HG03520 (cell line): Measurements from ENCODE around the gene ZNF526.

Experiments
- ATAC-seq: cut with Tn5 transposase; IDR thresholded peaks from one replicate; pipeline ENCODE4 v1.9.1; 2021; ENCODE audit warnings: mild to moderate bottlenecking, moderate library complexity; ENCODE audit not compliant: unreplicated experiment

The ZNF526 gene

DNA sequence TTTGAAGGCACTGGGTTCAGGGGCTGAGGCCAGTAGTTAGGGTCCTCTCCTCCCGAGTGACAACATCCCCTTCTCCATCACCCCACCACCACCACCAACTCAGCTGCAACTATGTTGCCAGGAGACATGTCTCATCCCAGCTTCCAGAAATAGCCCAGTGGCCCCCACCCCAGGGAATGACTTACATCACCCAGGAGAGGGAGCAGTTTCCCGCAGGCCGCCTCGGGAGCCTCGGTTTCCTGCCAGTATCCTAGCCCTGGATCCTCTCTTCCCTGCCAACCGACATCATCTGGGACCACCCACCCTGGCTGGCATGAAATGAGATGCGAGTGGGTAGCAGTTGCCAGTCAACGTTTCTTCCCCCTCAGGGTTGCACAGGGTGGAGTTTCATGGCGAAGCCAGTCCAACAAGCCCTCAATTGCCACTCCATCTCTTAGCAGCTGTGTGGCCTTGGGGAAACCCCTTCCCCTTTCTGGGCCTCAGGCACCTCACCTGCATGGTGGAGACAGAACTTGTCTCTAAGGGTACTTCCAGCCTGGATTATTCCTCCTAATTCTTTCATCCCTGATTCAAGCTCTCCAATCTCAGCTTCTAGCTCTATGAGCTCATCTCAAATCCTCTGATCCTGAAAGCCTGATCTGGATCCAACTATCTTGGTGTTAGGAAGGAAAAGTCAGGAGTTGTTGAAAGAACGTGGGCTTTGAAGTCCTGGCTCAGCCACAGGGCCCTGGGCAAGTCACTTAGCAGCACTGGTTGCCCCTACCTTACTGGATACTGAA is 26.2 kb downstream of the ZNF526 start:
- no peak for ATAC-seq

DNA sequence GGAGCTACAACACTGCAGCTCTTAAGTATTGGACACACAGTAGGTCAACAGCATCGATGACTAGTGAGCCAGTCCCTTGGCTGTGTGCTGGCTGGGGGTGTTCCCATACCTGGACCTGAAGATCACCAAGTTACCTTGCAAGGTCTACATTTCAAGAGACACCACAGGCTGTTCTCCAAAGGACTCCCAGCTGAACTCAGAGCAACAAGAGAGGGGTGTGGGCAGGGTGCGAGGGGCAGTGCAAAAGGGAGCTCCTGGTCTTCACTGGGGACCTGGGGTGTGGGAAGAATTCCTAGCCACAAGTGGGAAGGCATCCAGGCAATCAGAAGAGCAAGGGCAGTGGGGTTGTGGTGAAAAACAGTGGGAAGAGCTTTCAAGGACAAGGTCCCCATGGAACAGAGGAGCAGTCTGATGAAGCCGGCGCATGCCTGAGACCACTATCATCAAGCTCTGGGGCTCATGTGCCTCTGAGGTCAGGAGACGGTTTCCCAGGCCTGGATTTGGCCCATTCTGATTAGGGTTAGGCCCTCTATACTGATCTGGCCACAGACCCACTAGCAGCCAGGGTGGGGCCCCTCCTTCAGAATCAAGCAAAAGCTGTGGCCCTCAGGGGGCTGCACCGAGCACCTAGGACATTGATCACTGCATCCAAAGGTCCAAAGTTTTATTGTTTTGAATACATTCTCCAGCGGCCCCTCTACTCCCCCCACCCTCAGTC is 27.0 kb downstream of the ZNF526 start:
- ATAC-seq: no peak

DNA sequence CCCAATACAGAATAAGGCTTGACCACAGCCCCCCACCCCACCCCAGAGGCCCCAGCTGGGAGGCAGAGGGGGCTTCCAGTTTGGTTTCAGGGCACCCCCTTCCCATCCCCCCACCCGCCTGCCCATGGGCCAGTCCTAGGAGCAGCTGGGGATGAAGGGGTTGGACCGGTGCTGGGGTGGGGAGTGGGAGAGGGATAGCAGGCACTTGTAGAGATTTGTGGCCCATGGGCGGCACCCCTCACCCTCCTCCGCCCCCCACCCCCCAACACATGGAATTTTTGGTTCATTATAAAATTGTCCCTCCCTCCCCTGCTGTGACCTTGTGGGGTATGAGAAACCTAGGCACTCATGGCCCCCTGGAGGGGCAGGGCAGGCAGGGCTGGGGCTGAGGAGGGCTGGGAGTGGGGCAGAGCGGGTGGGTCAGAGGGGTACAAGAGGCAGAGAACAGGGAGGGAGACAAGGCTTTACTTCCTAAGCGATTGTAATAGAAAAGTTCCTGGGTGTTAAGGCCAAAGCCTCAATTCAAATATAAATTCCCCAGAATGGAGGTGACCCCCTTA is 27.6 kb downstream of the ZNF526 start:
- no peak for ATAC-seq

DNA sequence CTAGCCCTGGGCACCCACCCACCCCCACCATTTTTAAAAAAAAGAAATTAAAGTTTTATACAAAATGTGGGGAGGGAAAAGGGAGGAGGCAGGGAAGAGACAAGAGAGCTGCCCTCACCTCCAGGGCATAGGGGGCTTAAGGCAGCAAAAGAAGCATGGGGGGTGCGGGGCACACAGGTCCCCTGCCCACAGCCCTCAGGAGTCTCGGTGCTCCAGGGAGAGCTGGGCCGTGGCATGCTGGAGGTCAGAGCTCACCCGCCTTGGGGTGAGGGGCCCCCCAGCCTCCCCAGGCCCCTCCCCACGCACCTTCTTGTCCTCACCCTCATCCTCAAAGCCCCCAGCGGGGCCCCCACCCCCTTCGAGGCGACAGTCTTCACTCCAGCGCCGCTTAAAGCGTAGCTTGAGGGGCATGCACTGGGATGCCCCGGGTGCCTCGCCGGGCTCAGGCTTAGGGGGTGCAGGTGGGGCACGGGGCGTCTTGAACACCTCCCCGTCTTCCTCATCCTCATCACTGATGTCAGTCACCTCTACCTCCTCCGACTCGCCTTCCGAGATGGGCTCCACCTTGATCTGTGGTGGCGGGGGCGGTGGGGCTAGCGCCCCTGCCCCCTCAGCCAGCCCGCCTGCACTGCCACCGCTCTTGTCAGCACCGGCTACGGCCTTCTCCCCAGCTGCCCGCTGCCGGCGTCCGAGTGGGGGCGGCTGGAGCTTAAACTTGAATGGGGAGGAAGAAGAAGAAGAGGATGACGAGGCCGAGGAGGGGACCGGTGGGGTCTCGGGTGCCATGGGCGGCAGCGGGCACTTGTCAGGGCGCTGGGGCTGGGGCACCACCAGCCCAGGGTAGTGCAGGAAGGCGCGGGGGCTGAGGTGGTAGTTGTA is 28.4 kb downstream of the ZNF526 start:
- ATAC-seq: no peak

DNA sequence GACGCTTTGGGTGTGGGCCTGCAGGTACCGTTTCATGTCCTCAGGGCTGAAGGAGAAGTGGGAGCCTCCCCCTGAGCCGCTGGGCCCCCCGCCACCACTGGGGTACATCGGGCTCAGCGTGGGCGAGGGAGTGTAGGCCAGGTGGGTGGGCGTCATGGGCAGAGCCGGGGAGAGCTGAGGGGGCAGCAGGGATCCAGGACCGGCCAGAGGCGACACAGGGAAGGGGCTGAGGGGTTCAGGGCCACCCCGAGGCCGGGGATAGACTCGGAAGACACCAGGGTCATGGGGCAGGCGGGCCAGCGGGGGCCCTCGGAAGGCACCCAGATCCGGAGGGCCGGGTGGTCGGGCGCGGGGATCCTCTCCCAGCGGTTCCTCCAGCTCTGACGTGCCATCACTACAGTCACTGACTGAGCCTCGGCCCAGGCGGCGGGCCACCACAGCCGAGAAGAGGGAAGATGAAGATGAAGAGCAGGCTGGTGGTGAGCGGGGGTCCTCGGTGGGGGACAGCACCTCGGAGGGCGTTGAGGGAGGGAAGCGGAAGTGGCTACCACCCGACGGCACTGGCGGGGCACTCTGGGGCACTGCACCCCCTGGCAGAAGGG is 29.1 kb downstream of the ZNF526 start:
- no peak for ATAC-seq

DNA sequence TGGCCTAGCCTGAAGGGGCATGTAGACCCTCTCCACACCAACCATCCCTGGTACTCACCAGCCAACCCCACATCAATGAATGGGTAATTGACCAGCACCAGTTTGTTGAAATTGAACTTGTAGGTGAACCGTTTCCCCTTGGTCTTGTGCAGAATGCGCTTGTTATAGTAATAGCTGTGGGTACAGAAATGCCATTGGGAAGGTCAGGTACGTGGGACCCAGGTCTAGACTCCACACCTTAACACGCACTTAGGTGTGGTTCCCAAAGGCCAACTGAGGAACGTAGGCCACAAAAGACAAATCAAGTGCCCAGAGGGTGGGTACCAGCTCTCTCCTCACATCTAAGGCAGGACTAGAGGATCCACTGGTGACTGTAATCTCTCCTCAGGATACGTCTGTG is 29.7 kb downstream of the ZNF526 start:
- ATAC-seq: no peak

DNA sequence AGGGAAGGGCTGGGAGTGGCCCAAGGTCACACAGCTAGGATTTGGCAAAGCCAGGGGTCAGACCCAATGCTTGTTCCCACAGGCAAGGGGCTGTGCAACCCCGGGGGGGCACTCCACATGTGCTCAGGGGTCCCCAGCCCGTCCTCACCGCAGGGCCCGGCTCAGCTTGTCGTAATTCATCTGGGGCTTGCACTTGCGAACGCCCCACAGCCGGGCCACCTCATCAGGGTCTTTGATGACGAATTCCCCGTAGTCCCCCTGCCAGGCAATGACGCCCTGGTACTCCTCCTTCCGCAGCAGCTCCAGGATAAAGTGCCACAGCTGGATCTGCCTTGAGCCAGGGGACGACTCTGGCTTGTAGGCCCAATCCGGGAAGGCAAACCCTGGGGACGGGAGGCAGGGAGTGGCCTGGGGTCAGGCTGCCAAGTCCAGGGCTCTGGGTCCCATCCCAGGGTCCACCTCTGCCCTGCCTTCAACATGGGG is 30.1 kb downstream of the ZNF526 start:
- no peak for ATAC-seq

DNA sequence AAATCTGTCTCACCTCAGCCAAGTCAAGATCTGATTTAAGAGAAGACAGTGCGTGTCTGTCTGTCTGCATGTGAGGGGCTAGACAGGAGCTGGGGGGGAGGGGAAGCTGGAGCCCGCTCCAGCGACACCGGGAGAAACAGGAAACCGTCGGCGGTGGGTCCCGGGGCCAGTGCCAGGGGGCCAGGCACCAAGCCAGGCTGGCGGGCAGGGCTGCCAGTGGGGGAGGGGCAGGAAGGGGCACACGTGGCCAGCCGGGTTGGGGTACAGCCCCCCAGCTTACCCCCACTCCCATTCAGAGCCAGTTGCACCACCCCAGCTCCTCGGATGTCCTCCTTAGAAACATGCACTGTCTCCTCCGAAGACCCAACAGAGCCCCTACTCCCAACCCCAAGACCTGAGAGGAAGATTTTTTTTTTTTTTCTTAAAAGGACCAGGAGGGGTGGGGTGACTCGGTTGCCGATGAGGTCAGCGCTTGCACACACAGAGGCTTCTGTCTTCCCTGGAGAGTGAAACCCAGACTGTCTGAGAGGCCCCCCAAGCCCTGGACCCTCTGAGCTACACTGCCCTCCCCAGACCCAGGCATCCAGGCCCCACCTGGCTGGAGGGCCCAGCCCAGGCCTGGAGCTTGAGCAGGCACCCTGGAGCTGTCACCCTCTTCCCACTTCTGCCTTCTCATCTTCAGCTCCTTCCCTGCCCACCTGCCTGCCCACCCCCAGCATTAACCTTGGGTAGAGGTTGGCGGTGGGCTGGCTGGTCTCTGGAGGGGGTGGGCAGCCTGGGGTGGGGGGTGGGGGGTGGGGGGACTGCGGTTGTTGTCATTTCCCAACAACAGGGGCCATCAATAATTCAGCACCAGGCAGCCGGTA is 30.8 kb downstream of the ZNF526 start:
- ATAC-seq: no peak

DNA sequence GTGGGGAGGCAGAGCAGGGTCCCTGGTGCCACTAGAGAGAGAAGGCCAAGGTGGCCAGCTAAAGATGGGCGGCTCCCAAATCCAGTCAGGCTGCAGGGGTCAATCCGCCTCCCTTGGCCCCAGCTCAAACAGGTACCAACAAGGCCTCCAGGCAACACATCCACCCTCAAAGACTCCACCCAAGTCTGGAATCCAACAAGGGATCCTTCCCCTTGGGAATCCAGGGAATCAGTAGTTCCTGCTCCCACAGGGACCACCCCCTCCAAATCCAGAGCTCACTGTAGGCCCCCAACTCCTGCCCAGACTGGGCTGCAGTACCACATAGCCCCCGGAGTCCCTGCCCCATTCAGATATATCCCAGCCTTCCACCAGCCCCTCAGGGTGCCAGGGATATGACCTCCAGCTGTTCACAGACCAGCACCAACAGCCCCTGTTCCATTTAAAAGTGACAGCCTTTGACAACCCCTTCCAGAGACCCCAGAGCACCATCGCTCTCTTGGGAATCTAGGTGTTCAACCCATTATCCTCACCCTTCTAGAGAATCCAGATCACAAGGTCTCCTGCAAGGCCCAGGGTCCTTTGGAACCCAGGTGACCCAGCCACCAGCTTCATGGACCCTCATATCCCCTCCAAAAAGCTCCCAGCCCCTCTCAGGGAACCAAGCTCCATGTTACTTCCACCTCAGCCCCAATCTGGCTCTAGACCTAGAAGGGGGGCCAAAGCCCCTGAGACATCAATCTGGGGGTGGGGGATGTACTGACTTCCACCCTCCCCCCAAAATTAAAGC is 31.7 kb downstream of the ZNF526 start:
- ATAC-seq: no peak

DNA sequence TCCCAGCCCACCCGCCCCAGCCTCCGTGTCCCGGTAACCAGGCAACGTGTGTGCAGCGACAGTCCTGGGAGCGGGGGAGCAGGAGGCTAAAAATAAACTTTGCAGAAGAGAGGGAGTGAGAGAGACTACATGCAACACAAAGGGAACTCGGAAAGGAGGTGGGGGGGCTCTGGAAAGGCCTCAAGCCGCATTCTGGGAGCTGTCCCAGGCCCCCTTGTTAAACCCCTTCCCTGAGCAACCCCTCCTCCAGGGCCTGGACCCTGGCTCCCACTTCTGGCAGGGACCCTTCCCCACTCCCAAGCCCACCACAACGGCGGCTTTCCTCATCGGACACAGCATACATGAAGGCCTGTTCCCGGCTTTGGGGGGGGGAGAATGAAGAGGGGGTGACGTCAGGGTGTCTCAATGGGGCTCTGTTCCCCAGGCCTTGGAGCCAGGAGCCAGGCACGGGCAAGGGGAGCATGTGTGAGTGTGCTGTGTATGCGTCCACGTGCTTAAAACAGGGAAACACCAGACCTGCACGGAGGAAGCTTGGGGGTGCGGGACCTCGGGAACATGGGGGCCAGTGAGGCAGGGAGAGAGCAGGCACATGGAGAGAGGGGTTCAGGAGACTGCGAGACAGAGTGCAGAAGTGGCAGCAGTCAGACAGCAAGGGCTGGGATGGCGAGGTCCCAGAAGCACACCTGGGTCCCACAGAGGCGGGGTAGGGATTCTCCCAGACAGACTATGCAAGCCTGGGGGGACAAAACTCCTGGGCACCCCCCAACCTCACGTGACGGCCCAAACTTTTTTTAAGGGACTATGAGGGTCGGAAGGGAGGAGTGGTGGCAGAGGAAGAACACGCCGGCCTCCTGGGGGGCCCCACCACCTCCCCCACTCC is 32.5 kb downstream of the ZNF526 start:
- ATAC-seq: no peak

DNA sequence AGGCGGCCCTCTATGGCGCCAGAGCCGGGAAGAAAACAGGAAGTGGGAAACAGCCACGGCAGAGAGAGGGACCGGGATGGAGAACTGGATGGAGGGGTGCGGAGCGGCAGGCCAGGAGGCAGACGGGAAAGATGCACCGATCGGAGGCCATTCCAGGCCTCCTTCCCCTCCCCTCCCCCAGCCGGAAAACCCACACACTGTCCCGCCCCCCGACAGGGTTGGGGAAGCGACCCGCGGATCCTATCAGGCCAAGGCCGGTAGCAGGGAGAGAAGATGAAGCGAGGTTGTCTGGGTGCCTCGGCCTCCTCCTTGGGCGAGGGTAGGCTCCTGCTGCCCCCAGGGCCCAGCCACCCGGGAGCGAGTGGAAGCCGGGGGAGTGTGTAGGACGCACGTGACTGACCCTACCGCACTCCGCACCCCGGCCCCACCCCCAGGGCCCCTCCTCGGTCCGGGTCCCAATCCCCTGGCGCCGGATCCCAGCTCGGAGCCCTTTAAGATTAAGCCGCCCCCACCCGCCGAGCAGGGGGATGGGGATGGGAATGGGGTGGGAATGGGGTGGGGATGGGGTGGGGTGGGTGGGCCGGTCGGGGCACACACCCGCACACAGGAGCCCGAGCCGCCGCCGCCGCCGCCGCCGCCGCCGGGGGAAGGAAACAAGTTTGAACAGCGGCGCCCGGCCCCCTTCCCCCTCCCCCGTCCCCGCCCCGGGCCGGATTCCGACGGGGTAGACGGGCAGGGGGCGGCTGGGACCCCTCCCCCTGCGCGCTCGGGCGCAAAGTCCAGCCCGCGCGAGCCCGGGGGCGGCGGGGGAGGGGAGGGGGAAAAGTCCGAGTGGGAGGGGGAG is 33.4 kb downstream of the ZNF526 start:
- ATAC-seq: no peak

DNA sequence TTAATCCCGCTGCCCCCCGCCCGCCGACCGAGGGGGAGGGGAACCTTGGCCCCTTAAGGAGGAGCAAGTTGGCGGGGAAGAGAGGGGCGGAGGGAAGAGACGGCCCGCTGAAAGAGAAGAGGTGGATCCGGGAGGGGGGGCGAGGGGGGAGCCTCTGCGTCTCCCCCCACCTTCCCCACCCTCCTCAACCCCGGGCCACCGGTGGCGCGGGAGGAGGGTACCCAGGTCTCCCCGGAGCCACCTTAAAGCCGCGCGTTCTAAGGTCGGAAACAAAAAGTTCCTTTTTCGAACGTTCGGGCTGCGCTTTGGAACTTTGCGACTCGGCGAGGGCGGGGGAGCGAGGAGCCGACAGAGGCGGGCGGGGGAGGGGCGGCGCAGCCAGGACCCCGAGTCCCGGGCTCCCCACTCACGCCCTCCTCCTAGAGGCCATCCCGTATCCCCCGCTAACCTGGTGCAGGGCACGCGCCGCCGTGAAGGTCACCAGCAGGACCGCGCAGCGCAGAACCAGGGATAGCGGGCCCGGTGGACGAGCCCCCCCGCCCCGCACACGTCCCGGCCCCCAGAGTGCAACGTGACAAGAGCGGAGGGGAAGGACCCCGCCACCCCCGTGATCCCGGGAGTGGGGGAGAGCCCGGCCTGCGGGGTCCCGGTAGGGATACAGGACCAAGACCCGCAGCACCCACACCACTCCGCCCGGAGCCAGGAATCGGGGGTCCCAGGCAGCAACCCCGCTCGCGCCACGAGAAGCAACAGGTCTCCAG is 34.2 kb downstream of the ZNF526 start:
- ATAC-seq: no peak

DNA sequence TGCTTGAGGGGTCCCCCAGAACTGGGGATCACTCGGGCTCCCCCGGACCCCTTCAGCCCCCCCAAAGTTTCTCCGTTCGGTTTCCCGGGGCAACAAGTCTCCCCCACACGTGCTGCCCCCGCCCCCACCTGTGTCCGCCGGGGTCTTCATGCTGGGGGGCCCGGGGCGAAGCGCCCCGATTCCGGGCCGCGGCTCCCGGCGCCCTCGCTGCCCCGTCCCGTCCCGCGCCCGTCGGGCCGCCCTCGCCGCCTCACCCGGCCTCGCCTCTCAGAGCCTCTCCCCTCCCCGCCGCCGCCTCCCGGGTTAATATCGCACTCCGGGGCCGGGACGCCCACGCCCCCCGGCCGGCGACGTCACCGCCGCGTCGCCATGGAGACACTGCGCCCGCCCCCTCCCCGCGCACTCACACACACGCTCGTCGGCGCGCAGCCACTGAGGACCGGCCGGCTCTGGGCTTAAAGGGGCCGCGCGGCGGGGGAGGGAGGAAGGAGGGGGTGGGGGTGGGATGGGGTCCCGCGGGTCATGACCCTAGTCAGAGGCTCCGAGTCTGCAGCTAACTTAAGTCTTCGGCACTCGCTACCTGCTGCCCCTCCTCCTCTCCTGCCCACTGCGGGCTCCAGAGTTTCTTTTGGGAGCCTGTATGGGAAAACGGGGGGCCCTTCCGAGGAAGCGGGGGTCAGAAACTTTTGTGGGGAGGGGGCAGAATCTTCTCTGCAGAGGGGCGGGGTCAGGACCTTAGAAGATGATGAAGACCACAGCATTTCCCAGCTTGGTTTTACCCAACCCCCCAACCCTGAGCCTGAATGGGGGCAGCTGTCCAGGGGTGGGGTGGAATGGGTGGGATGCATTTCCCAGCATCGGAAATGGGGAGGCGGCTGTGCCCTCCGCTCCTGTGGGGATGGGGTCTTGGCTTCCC is 35.0 kb downstream of the ZNF526 start, which contains the start of gene ERF:
ERF (minus strand) TSS at position 279 of the 916 bp plus-strand sequence; CDS start at position 150, 129 bp downstream.
- ATAC-seq: no peak

DNA sequence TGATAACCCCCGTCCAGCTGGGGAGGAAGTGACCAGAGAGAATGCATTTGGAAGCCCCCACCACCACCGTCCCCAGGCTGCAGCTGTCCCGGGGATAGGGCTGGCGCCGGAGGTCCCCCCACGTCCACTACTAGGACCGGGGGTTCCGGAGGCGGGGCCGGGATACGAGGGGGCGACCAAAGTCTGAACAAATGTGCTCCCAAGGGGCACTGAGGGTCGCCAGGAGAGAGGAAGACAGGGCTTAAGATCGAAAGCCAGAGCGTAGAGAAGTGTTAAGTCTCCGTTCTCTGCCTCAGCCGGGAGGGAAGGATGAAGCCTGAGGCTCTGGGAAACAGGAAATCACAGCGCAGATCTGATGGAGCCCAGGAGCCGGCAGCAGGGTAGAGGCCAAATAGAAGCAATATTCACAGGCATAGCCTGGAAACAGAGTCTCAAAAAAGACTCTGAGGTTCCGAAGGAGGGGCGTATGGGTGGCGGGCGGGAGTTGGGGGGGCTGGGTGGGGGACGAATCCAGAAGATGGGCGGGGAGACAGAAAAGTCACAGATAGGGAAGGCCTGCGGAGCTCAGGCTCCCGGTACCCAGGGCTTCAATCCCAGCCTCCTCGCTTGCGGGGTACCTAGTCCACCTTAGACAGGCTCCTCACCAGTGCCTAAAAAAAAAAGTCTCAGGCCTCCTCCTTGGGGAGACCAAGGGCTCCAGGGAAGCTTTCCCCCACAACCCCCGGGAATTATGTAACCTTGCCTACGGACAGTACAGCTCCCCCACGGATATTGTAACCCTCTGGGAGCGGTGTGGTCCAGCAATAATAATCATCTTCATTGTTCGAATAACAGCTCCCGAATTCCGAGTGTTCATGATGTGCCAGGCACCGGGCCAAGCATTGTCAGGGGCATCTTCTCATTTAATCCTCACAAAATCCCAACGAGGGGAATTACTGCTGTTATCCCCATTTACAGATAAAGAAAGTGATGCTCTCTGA is 35.9 kb downstream of the ZNF526 start:
- ATAC-seq: no peak
